Fibroblast of mammary gland (primary cell): ENCODE data around the gene SLC5A2.

Source experiments
- DNase-seq: peaks from one replicate; pipeline ENCODE4 v3.0.0-alpha.2; 2010; ENCODE audit warnings: low read depth
- H3K4me3 ChIP-seq: 2 replicates; pipeline ENCODE4 v1.5.1; 2011; ENCODE audit warnings: low read depth, mild to moderate bottlenecking, low read length, moderate library complexity; ENCODE audit not compliant: control insufficient read depth
- CTCF ChIP-seq: conservative IDR thresholded peaks from 2 replicates; pipeline ENCODE4 v1.5.1; 2011; ENCODE audit warnings: low read depth, low read length, inconsistent platforms; ENCODE audit not compliant: control insufficient read depth, insufficient read depth

SLC5A2 gene

GRCh38 chr16:31484491-31485171, 1.7 kb downstream of the SLC5A2 start:
- TF ChIP-seq CTCF, result no peak
- DNase-seq, result no peak
- H3K4me3 ChIP-seq, result no peak overlapping the region

GRCh38 chr16:31485571-31485970, 2.6 kb downstream of the SLC5A2 start:
- TF ChIP-seq CTCF, result no peak
- no peak overlapping the region for H3K4me3 ChIP-seq
- no peak for DNase-seq

GRCh38 chr16:31486045-31486444, 3.1 kb downstream of the SLC5A2 start:
- H3K4me3 ChIP-seq, result no peak overlapping the region
- DNase-seq, result no peak
- TF ChIP-seq CTCF, result no peak

GRCh38 chr16:31487071-31487719, 4.3 kb downstream of the SLC5A2 start:
- no peak for TF ChIP-seq CTCF
- no peak for DNase-seq
- H3K4me3 ChIP-seq, result peak overlapping the region; percentile 46

- H3K4me3 ChIP-seq, result peak overlapping the region; percentile 46
- no peak for TF ChIP-seq CTCF
- DNase-seq, result no peak
Observed at GRCh38 chr16:31487720-31488467, 5.0 kb downstream of the SLC5A2 start.

GRCh38 chr16:31488468-31489297, 5.8 kb downstream of the SLC5A2 start:
- no peak for DNase-seq
- no peak overlapping the region for H3K4me3 ChIP-seq
- TF ChIP-seq CTCF, result no peak
